ENCODE results near the gene TCF7L1.
A peak's percentile ranks its signal among the peaks of the same experiment; 100 is the strongest.
"Not testable (repeated sequence)": the region's sequence is repeated elsewhere in the genome, so short reads cannot be mapped to it uniquely, and the experiment has no call there.

The TCF7L1 gene

GRCh38 chr2:85184231-85184630 is 51.0 kb downstream of the TCF7L1 start:
- DNase-seq (ENCODE audit: low read depth in 2 of 2), result no peak

GRCh38 chr2:85184990-85185389 is 51.8 kb downstream of the TCF7L1 start:
- no peak for DNase-seq (ENCODE audit: low read depth in 2 of 2)

- DNase-seq (ENCODE audit: low read depth in 2 of 2), result no peak
These were observed 52.3 kb downstream of the TCF7L1 start for GRCh38 chr2:85185431-85185940.

GRCh38 chr2:85187069-85187468 is 53.9 kb downstream of the TCF7L1 start:
- DNase-seq (ENCODE audit: low read depth in 2 of 2), result no peak

- no peak for DNase-seq (ENCODE audit: low read depth in 2 of 2)
These were observed 55.7 kb downstream of the TCF7L1 start for GRCh38 chr2:85188852-85189251.

GRCh38 chr2:85189606-85190270 is 56.5 kb downstream of the TCF7L1 start:
- no peak for DNase-seq (ENCODE audit: low read depth in 2 of 2)

GRCh38 chr2:85191157-85191556 is 58.0 kb downstream of the TCF7L1 start:
- DNase-seq (ENCODE audit: low read depth in 2 of 2), result no peak

- DNase-seq (ENCODE audit: low read depth in 2 of 2), result no peak
These were observed 61.7 kb downstream of the TCF7L1 start for GRCh38 chr2:85194780-85195480.

GRCh38 chr2:85195956-85196355 is 62.8 kb downstream of the TCF7L1 start:
- no peak for DNase-seq (ENCODE audit: low read depth in 2 of 2)

GRCh38 chr2:85199698-85200097 is 66.5 kb downstream of the TCF7L1 start:
- DNase-seq (ENCODE audit: low read depth in 2 of 2), result peak; percentile 31 to 36

- no peak for DNase-seq (ENCODE audit: low read depth in 2 of 2)
These were observed 76.7 kb downstream of the TCF7L1 start for GRCh38 chr2:85209887-85210286.

GRCh38 chr2:85210511-85210910 is 77.3 kb downstream of the TCF7L1 start:
- DNase-seq (ENCODE audit: low read depth in 2 of 2), result no peak

GRCh38 chr2:85211606-85212005 is 78.4 kb downstream of the TCF7L1 start:
- not testable (repeated sequence) for DNase-seq (ENCODE audit: low read depth in 2 of 2)

- no peak for DNase-seq (ENCODE audit: low read depth in 2 of 2)
These were observed 79.6 kb downstream of the TCF7L1 start for GRCh38 chr2:85212841-85213240.

GRCh38 chr2:85213404-85213803 is 80.2 kb downstream of the TCF7L1 start:
- no peak for DNase-seq (ENCODE audit: low read depth in 2 of 2)

GRCh38 chr2:85213901-85214512 is 80.8 kb downstream of the TCF7L1 start:
- DNase-seq (ENCODE audit: low read depth in 2 of 2), result no peak

GRCh38 chr2:85215081-85215447 is 81.9 kb downstream of the TCF7L1 start:
- DNase-seq (ENCODE audit: low read depth in 2 of 2), result no peak

- DNase-seq (ENCODE audit: low read depth in 2 of 2), result peak; percentile 92 to 94
These were observed 82.5 kb downstream of the TCF7L1 start for GRCh38 chr2:85215448-85216401.

GRCh38 chr2:85216927-85217326 is 83.7 kb downstream of the TCF7L1 start:
- DNase-seq (ENCODE audit: low read depth in 2 of 2), result no peak

- DNase-seq (ENCODE audit: low read depth in 2 of 2), result peak; percentile 61 to 66
These were observed 88.0 kb downstream of the TCF7L1 start for GRCh38 chr2:85221067-85221691.

- no peak for DNase-seq (ENCODE audit: low read depth in 2 of 2)
These were observed 89.6 kb downstream of the TCF7L1 start for GRCh38 chr2:85222792-85223191.

All from fibroblast of skin of left biceps (primary cell).